A673 (cell line): ENCODE results near the gene MRPL27. TPM values are rescaled to one million over a fixed set of nuclear protein-coding genes. Genes with fewer than 3 reads are reported as not detected.

ENCODE experiments used
- BruUV-seq: library from RNA; stranded (reverse); fragments of 400-500 nt; replicated peaks from 2 replicates; lab custom pipeline; 2021; lab: Mats Ljungman, UMichigan
- CTCF ChIA-PET: fragments of 300-600 bp; sonication (Branson Sonifier 250); formaldehyde crosslinking; loops from one replicate; lab custom pipeline; 2022; ENCODE audit warnings: antibody characterized with exemption; lab: Charles Lee
- POLR2A ChIA-PET: fragments of 300-600 bp; sonication (Branson Sonifier 250); formaldehyde crosslinking; loops from one replicate; lab custom pipeline; 2022; ENCODE audit warnings: antibody characterized with exemption; ENCODE audit not compliant: low non-redundant PET; lab: Charles Lee
- DNase-seq: peaks from one replicate; pipeline ENCODE4 v3.0.0-alpha.2; 2015; ENCODE audit warnings: low spot score
- H3K27ac ChIP-seq: fragments of 200-600 bp; sonication (generic); 2 replicates; pipeline ENCODE4 v1.5.1; 2016; ENCODE audit warnings: mixed run types, low read depth, mild to moderate bottlenecking, mixed read lengths, antibody characterized with exemption, low read length; ENCODE audit not compliant: poor library complexity, severe bottlenecking
- H3K27me3 ChIP-seq: fragments of 200-600 bp; sonication (generic); replicated peaks from 2 replicates; pipeline ENCODE4 v1.6.1; 2017; ENCODE audit warnings: mixed run types, low read depth, mild to moderate bottlenecking, mixed read lengths, antibody characterized with exemption, low read length; ENCODE audit not compliant: insufficient read depth, poor library complexity
- H3K36me3 ChIP-seq: fragments of 200-600 bp; sonication (generic); 2 replicates; pipeline ENCODE4 v1.6.1; 2016; ENCODE audit warnings: mixed run types, mild to moderate bottlenecking, mixed read lengths, antibody characterized with exemption, low read length; ENCODE audit not compliant: insufficient read depth, poor library complexity, severe bottlenecking
- H3K4me1 ChIP-seq: fragments of 200-600 bp; sonication (generic); 2 replicates; pipeline ENCODE4 v1.6.1; 2017; ENCODE audit warnings: mixed run types, mild to moderate bottlenecking, mixed read lengths, antibody characterized with exemption, low read length; ENCODE audit not compliant: insufficient read depth, poor library complexity, severe bottlenecking
- H3K4me3 ChIP-seq: fragments of 200-600 bp; sonication (generic); 2 replicates; pipeline ENCODE4 v1.5.1; 2016; ENCODE audit warnings: low read depth, mixed run types, mild to moderate bottlenecking, mixed read lengths, low read length; ENCODE audit not compliant: poor library complexity, severe bottlenecking
- H3K9me3 ChIP-seq: fragments of 200-600 bp; sonication (generic); 2 replicates; pipeline ENCODE4 v1.6.1; 2016; ENCODE audit warnings: mixed run types, low read depth, mild to moderate bottlenecking, mixed read lengths, antibody characterized with exemption, low read length; ENCODE audit not compliant: poor library complexity, severe bottlenecking
- EZH2 ChIP-seq: fragments of 200-600 bp; sonication (generic); IDR thresholded peaks from 2 replicates; pipeline ENCODE4 v1.6.1; 2017; ENCODE audit warnings: borderline replicate concordance, low read depth, mild to moderate bottlenecking, mixed read lengths, antibody characterized with exemption, low read length; ENCODE audit not compliant: poor library complexity, severe bottlenecking
- intact Hi-C: fragments of 100-400 bp; cut with micrococcal nuclease; formaldehyde crosslinking; loops from one replicate; pipeline ENCODE4 v1.10.0; 2022; ENCODE audit not compliant: unreplicated experiment
- total RNA-seq: library from RNA; stranded (reverse); gene quantifications from 2 replicates; pipeline ENCODE4 v1.2.3, GENCODE V29; 2021
- TF ChIP-seq, protein P1 (sequence below): fragments of 300-800, 200-600 bp; sonication (generic); conservative IDR thresholded peaks from 2 replicates; pipeline ENCODE4 v1.5.1; 2017; ENCODE audit warnings: low read depth, mild to moderate bottlenecking, antibody characterized with exemption, low read length, moderate library complexity, mixed read lengths

Gene MRPL27
- total RNA-seq, 1 experiment from 2014 or later, result 85.6 TPM

DNA sequence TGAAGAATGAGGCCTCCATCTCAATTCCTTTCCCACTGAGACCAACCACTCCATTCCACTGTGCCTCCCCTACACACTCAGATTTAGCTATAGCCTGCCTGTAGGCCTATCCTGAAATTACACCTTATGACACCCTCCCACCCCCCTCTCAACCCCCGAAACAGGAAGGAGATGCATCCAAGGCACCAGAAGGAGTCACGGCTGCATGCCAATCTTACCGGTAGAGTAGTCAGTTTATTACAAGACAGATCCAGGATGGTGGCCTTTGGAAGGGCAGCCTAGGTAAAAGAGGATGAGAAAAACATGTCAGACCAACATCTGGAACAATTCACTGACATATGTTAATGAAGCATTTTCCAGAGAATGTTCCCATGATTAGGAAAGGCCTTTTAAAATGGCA lies 21.7 kb upstream of the MRPL27 start:
- ChIA-PET CTCF (no interaction called here), POLR2A (no interaction called here)
- no peaks in the 10 kb centered on the region for H3K9me3 ChIP-seq
- no TSS peak for BruUV-seq
- no peak overlapping the region for H3K4me3 ChIP-seq
- no peak overlapping the region for H3K27ac ChIP-seq
- no peaks in the 10 kb centered on the region for H3K27me3 ChIP-seq
- TF ChIP-seq EZH2, result no peak
- TF ChIP-seq, protein P1, sequence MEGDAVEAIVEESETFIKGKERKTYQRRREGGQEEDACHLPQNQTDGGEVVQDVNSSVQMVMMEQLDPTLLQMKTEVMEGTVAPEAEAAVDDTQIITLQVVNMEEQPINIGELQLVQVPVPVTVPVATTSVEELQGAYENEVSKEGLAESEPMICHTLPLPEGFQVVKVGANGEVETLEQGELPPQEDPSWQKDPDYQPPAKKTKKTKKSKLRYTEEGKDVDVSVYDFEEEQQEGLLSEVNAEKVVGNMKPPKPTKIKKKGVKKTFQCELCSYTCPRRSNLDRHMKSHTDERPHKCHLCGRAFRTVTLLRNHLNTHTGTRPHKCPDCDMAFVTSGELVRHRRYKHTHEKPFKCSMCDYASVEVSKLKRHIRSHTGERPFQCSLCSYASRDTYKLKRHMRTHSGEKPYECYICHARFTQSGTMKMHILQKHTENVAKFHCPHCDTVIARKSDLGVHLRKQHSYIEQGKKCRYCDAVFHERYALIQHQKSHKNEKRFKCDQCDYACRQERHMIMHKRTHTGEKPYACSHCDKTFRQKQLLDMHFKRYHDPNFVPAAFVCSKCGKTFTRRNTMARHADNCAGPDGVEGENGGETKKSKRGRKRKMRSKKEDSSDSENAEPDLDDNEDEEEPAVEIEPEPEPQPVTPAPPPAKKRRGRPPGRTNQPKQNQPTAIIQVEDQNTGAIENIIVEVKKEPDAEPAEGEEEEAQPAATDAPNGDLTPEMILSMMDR, result no peak
- peaks cover 10% of the 10 kb centered on the region for H3K4me1 ChIP-seq
- peaks cover 50% of the 10 kb centered on the region for H3K36me3 ChIP-seq
- intact Hi-C loops, result no loop called here
- DNase-seq, result no peak

DNA sequence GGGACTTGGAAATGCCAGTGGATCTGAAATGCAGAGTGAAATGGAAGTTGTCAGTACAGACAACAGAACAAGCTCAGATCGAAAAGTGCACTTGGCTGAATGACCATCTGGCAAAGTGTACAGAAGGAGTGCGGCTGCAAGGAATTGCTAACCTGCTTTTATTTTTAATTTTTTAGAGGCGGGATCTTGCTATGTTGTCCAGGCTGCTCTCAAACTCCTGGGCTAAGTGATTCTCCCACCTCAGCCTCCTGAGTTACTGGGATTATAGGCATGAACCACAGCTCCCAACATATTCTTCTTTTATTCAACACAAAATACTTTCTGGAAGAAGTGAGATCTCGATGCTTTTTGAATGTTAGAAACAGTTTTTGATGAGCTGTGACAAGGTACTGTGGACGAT lies 20.7 kb upstream of the MRPL27 start:
- H3K4me3 ChIP-seq, result no peak overlapping the region
- TF ChIP-seq, protein P1, result no peak
- no peak for TF ChIP-seq EZH2
- no peaks in the 10 kb centered on the region for H3K27me3 ChIP-seq
- POLR2A ChIA-PET, result no interaction called here
- BruUV-seq, result no TSS peak
- CTCF ChIA-PET, result no interaction called here
- DNase-seq, result no peak
- no peaks in the 10 kb centered on the region for H3K9me3 ChIP-seq
- no peak overlapping the region for H3K27ac ChIP-seq
- H3K36me3 ChIP-seq, result peaks cover 60% of the 10 kb centered on the region
- intact Hi-C loops, result no loop called here
- H3K4me1 ChIP-seq, result peaks cover 10% of the 10 kb centered on the region

DNA sequence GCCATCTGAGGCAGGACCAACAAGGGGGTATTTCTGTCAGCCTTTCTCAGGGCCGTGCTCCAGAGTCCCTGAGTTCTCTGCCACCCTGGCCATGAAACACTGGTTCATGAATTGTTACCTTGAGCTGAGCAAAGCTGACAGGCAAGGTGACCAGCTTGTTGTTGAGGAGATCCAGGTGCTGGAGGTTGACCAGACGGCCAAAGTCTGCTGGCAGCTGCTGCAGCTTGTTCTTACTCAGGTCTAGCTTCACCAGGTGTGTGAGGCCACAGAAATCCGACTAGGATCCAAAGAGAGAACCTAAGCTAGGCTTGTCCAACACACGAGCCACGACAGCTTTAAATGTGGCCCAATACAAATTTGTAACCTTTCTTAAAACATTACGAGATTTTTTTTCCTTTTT lies 19.6 kb upstream of the MRPL27 start:
- peaks cover 70% of the 10 kb centered on the region for H3K36me3 ChIP-seq
- no TSS peak for BruUV-seq
- CTCF ChIA-PET, result no interaction called here

More for the DNA sequence above, 19.6 kb upstream of the MRPL27 start:
- Histone ChIP-seq H3K4me1 (peaks cover 10% of the 10 kb centered on the region), H3K27ac (no peak overlapping the region), H3K27me3 (no peaks in the 10 kb centered on the region), H3K9me3 (no peaks in the 10 kb centered on the region), H3K4me3 (no peak overlapping the region)
- TF ChIP-seq EZH2, result no peak
- TF ChIP-seq, protein P1, result no peak
- intact Hi-C loops, result no loop called here
- DNase-seq, result no peak
- POLR2A ChIA-PET, result no interaction called here
